ENCODE data around the gene SIRPG.

The SIRPG gene

GRCh38 chr20:1661542-1662299 lies 4.1 kb upstream of the SIRPG start:
- no peak for DNase-seq

GRCh38 chr20:1660246-1660645 lies 2.7 kb upstream of the SIRPG start:
- ChIA-PET CTCF (no interaction called here), POLR2A (no interaction called here)
- no CpG with 5 or more reads among the region's 2 CpGs for WGBS (ENCODE audit: insufficient coverage)

More at GRCh38 chr20:1661542-1662299, 4.1 kb upstream of the SIRPG start:
- WGBS (ENCODE audit: insufficient coverage): 61% methylated on average over 2 of the region's 2 CpGs
- Histone ChIP-seq H3K4me1 (ENCODE audit: control extremely low read depth in 1 of 4, control insufficient read depth in 4 of 4, insufficient read depth in 4 of 4, low read length in 3 of 4) (peaks cover 0 to 20% (median 2%) of the 10 kb centered on the region in 4 experiments), H3K27ac (ENCODE audit: insufficient read depth in 1 of 2, low read depth in 1 of 2, low read length in 2 of 2, poor library complexity in 1 of 2, severe bottlenecking in 2 of 2) (no peak overlapping the region), H3K4me3 (ENCODE audit: control insufficient read depth in 1 of 7, extremely low read depth in 1 of 7, insufficient read depth in 4 of 7, low read depth in 2 of 7, low read length in 6 of 7) (no peak overlapping the region), H3K9me3 (ENCODE audit: control extremely low read depth in 1 of 5, control insufficient read depth in 4 of 5, insufficient read depth in 2 of 5, low read depth in 1 of 5, low read length in 4 of 5) (no peaks in the 10 kb centered on the region), H3K27me3 (replicated peaks in 2 of 5; ENCODE audit: control insufficient read depth in 4 of 5, insufficient read depth in 5 of 5, low read length in 4 of 5) (peaks cover 0 to 27% (median 11%) of the 10 kb centered on the region in 5 experiments), H3K36me3 (ENCODE audit: control insufficient read depth in 4 of 4, insufficient read depth in 4 of 4, low read length in 3 of 4) (no peaks in the 10 kb centered on the region)
- ChIA-PET CTCF (interaction anchor here (1.8 kb wide), 1 partner anchor 15 kb away, joined by 4 read pairs; no protein-coding TSS in a partner anchor), POLR2A (no interaction called here)

GRCh38 chr20:1656844-1657243 lies 735 bp downstream of the SIRPG start:
- Histone ChIP-seq H3K9me3 (ENCODE audit: control extremely low read depth in 1 of 5, control insufficient read depth in 4 of 5, insufficient read depth in 2 of 5, low read depth in 1 of 5, low read length in 4 of 5) (peaks cover 0 to 2% (median 0%) of the 10 kb centered on the region in 5 experiments), H3K4me3 (ENCODE audit: control insufficient read depth in 1 of 7, extremely low read depth in 1 of 7, insufficient read depth in 4 of 7, low read depth in 2 of 7, low read length in 6 of 7) (no peak overlapping the region), H3K27me3 (replicated peaks in 2 of 5; ENCODE audit: control insufficient read depth in 4 of 5, insufficient read depth in 5 of 5, low read length in 4 of 5) (peaks cover 0 to 19% (median 7%) of the 10 kb centered on the region in 5 experiments), H3K4me1 (ENCODE audit: control extremely low read depth in 1 of 4, control insufficient read depth in 4 of 4, insufficient read depth in 4 of 4, low read length in 3 of 4) (peaks cover 0 to 25% (median 3%) of the 10 kb centered on the region in 4 experiments), H3K36me3 (ENCODE audit: control insufficient read depth in 4 of 4, insufficient read depth in 4 of 4, low read length in 3 of 4) (no peaks in the 10 kb centered on the region), H3K27ac (ENCODE audit: insufficient read depth in 1 of 2, low read depth in 1 of 2, low read length in 2 of 2, poor library complexity in 1 of 2, severe bottlenecking in 2 of 2) (no peak overlapping the region)
- DNase-seq: no peak
- POLR2A ChIA-PET: no interaction called here
- WGBS (ENCODE audit: insufficient coverage): 98% methylated on average over 4 of the region's 5 CpGs
- CTCF ChIA-PET: interaction anchor here (1.1 kb wide), 1 partner anchor 12 kb away, joined by 3 read pairs; no protein-coding TSS in a partner anchor

More at GRCh38 chr20:1660246-1660645, 2.7 kb upstream of the SIRPG start:
- H3K27me3 ChIP-seq (replicated peaks in 2 of 5; ENCODE audit: control insufficient read depth in 4 of 5, insufficient read depth in 5 of 5, low read length in 4 of 5): peaks cover 0 to 27% (median 11%) of the 10 kb centered on the region in 5 experiments
- H3K4me3 ChIP-seq (ENCODE audit: control insufficient read depth in 1 of 7, extremely low read depth in 1 of 7, insufficient read depth in 4 of 7, low read depth in 2 of 7, low read length in 6 of 7): no peak overlapping the region
- H3K27ac ChIP-seq (ENCODE audit: insufficient read depth in 1 of 2, low read depth in 1 of 2, low read length in 2 of 2, poor library complexity in 1 of 2, severe bottlenecking in 2 of 2): no peak overlapping the region
- H3K36me3 ChIP-seq (ENCODE audit: control insufficient read depth in 4 of 4, insufficient read depth in 4 of 4, low read length in 3 of 4): no peaks in the 10 kb centered on the region
- H3K4me1 ChIP-seq (ENCODE audit: control extremely low read depth in 1 of 4, control insufficient read depth in 4 of 4, insufficient read depth in 4 of 4, low read length in 3 of 4): peaks cover 0 to 19% (median 2%) of the 10 kb centered on the region in 4 experiments
- no peaks in the 10 kb centered on the region for H3K9me3 ChIP-seq (ENCODE audit: control extremely low read depth in 1 of 5, control insufficient read depth in 4 of 5, insufficient read depth in 2 of 5, low read depth in 1 of 5, low read length in 4 of 5)
- no peak for DNase-seq

GRCh38 chr20:1654996-1655395 lies 2.6 kb downstream of the SIRPG start:
- Histone ChIP-seq H3K36me3 (ENCODE audit: control insufficient read depth in 4 of 4, insufficient read depth in 4 of 4, low read length in 3 of 4) (no peaks in the 10 kb centered on the region), H3K9me3 (ENCODE audit: control extremely low read depth in 1 of 5, control insufficient read depth in 4 of 5, insufficient read depth in 2 of 5, low read depth in 1 of 5, low read length in 4 of 5) (peaks cover 0 to 4% (median 0%) of the 10 kb centered on the region in 5 experiments), H3K27me3 (replicated peaks in 2 of 5; ENCODE audit: control insufficient read depth in 4 of 5, insufficient read depth in 5 of 5, low read length in 4 of 5) (peaks cover 0 to 18% (median 0%) of the 10 kb centered on the region in 5 experiments), H3K4me3 (ENCODE audit: control insufficient read depth in 1 of 7, extremely low read depth in 1 of 7, insufficient read depth in 4 of 7, low read depth in 2 of 7, low read length in 6 of 7) (no peak overlapping the region), H3K4me1 (ENCODE audit: control extremely low read depth in 1 of 4, control insufficient read depth in 4 of 4, insufficient read depth in 4 of 4, low read length in 3 of 4) (peaks cover 0 to 33% (median 7%) of the 10 kb centered on the region in 4 experiments), H3K27ac (ENCODE audit: insufficient read depth in 1 of 2, low read depth in 1 of 2, low read length in 2 of 2, poor library complexity in 1 of 2, severe bottlenecking in 2 of 2) (no peak overlapping the region)
- peak in 2 of 3 donors; percentile 43 to 49 for DNase-seq
- CTCF ChIA-PET: no interaction called here
- POLR2A ChIA-PET: no interaction called here

GRCh38 chr20:1652960-1653359 lies 4.6 kb downstream of the SIRPG start:
- H3K9me3 ChIP-seq (ENCODE audit: control extremely low read depth in 1 of 5, control insufficient read depth in 4 of 5, insufficient read depth in 2 of 5, low read depth in 1 of 5, low read length in 4 of 5): peaks cover 0 to 5% (median 0%) of the 10 kb centered on the region in 5 experiments
- H3K4me3 ChIP-seq (ENCODE audit: control insufficient read depth in 1 of 7, extremely low read depth in 1 of 7, insufficient read depth in 4 of 7, low read depth in 2 of 7, low read length in 6 of 7): no peak overlapping the region
- H3K27me3 ChIP-seq (replicated peaks in 2 of 5; ENCODE audit: control insufficient read depth in 4 of 5, insufficient read depth in 5 of 5, low read length in 4 of 5): peaks cover 0 to 11% (median 0%) of the 10 kb centered on the region in 5 experiments
- CTCF ChIA-PET: no interaction called here
- POLR2A ChIA-PET: no interaction called here
- WGBS (ENCODE audit: insufficient coverage): 100% methylated on average over 3 of the region's 3 CpGs
- no peak overlapping the region for H3K27ac ChIP-seq (ENCODE audit: insufficient read depth in 1 of 2, low read depth in 1 of 2, low read length in 2 of 2, poor library complexity in 1 of 2, severe bottlenecking in 2 of 2)
- H3K4me1 ChIP-seq (ENCODE audit: control extremely low read depth in 1 of 4, control insufficient read depth in 4 of 4, insufficient read depth in 4 of 4, low read length in 3 of 4): peaks cover 0 to 30% (median 7%) of the 10 kb centered on the region in 4 experiments
- H3K36me3 ChIP-seq (ENCODE audit: control insufficient read depth in 4 of 4, insufficient read depth in 4 of 4, low read length in 3 of 4): no peaks in the 10 kb centered on the region
- no peak for DNase-seq

GRCh38 chr20:1652104-1652503 lies 5.5 kb downstream of the SIRPG start:
- no peak for DNase-seq
- ChIA-PET CTCF (no interaction called here), POLR2A (no interaction called here)
- no CpG with 5 or more reads among the region's 1 CpG for WGBS (ENCODE audit: insufficient coverage)
- Histone ChIP-seq H3K4me1 (ENCODE audit: control extremely low read depth in 1 of 4, control insufficient read depth in 4 of 4, insufficient read depth in 4 of 4, low read length in 3 of 4) (peaks cover 0 to 22% (median 6%) of the 10 kb centered on the region in 4 experiments), H3K9me3 (ENCODE audit: control extremely low read depth in 1 of 5, control insufficient read depth in 4 of 5, insufficient read depth in 2 of 5, low read depth in 1 of 5, low read length in 4 of 5) (peaks cover 0 to 5% (median 0%) of the 10 kb centered on the region in 5 experiments), H3K27ac (ENCODE audit: insufficient read depth in 1 of 2, low read depth in 1 of 2, low read length in 2 of 2, poor library complexity in 1 of 2, severe bottlenecking in 2 of 2) (no peak overlapping the region), H3K36me3 (ENCODE audit: control insufficient read depth in 4 of 4, insufficient read depth in 4 of 4, low read length in 3 of 4) (no peaks in the 10 kb centered on the region), H3K27me3 (replicated peaks in 2 of 5; ENCODE audit: control insufficient read depth in 4 of 5, insufficient read depth in 5 of 5, low read length in 4 of 5) (peaks cover 0 to 12% (median 2%) of the 10 kb centered on the region in 5 experiments), H3K4me3 (ENCODE audit: control insufficient read depth in 1 of 7, extremely low read depth in 1 of 7, insufficient read depth in 4 of 7, low read depth in 2 of 7, low read length in 6 of 7) (no peak overlapping the region)

All from common myeloid progenitor, CD34-positive (primary cell).